Activated naive CD4-positive, alpha-beta T cell treated with anti-CD3 and anti-CD28 coated beads for 36 hours (primary cell): ENCODE measurements around the gene POLR2A. TPM values are rescaled to one million over a fixed set of nuclear protein-coding genes. Genes with fewer than 3 reads are reported as not detected.

Source experiments
- CTCF ChIA-PET: fragments of 350-600 bp; sonication (Branson Sonifier 250); formaldehyde crosslinking; loops from one replicate; lab custom pipeline; 2021; ENCODE audit warnings: antibody characterized with exemption; lab: Charles Lee
- DNase-seq: peaks from one replicate; pipeline ENCODE4 v3.0.0-alpha.2; 2020
- H3K27ac Mint-ChIP-seq: one replicate; pipeline ENCODE4 v1.8.0; 2021; ENCODE audit warnings: mild to moderate bottlenecking, mixed read lengths
- H3K27me3 Mint-ChIP-seq: one replicate; pipeline ENCODE4 v1.8.0; 2021; ENCODE audit warnings: low read depth, mixed read lengths
- H3K36me3 Mint-ChIP-seq: one replicate; pipeline ENCODE4 v1.8.0; 2021; ENCODE audit warnings: low read depth, mixed read lengths
- H3K4me1 Mint-ChIP-seq: one replicate; pipeline ENCODE4 v1.8.0; 2021; ENCODE audit warnings: low read depth, mixed read lengths
- H3K4me3 Mint-ChIP-seq: one replicate; pipeline ENCODE4 v1.8.0; 2021; ENCODE audit warnings: mild to moderate bottlenecking, moderate library complexity, mixed read lengths
- H3K9me3 Mint-ChIP-seq: one replicate; pipeline ENCODE4 v1.8.0; 2021; ENCODE audit warnings: mixed read lengths
- intact Hi-C: fragments of 100-400 bp; cut with micrococcal nuclease; formaldehyde crosslinking; loops from one replicate; pipeline ENCODE4 v1.15.1; 2023
- total RNA-seq, 2 experiments: library from RNA; stranded (reverse); gene quantifications; one replicate each; pipeline ENCODE4 v1.2.3, GENCODE V29; 2021

The POLR2A gene
- total RNA-seq, 2 experiments from 2014 or later: 204 to 205 TPM

- Mint-ChIP-seq H3K4me3 (no peak overlapping the region), H3K4me1 (peaks cover 2% of the 10 kb centered on the region), H3K9me3 (no peaks in the 10 kb centered on the region), H3K27me3 (no peaks in the 10 kb centered on the region), H3K36me3 (peaks cover 17% of the 10 kb centered on the region), H3K27ac (no peak overlapping the region)
- CTCF ChIA-PET: interaction anchor here (0.6 to 4.8 kb wide), 14 partner anchors 8 to 160 kb away, joined by 3 to 96 read pairs (median 4); partner anchors contain the start of genes FGF11, SENP3, TMEM95 and TNFSF13
- intact Hi-C loops: loop anchor here (10.0 kb wide), 1 partner anchor 169 kb away; the partner anchor contains the start of genes TP53 and WRAP53
- no peak for DNase-seq
Measured at GRCh38 chr17:7515911-7516610, 31.9 kb downstream of the POLR2A start.

GRCh38 chr17:7523033-7523432 is 38.9 kb downstream of the POLR2A start:
- Mint-ChIP-seq H3K36me3 (no peaks in the 10 kb centered on the region), H3K9me3 (peaks cover 6% of the 10 kb centered on the region), H3K4me1 (no peaks in the 10 kb centered on the region), H3K27me3 (no peaks in the 10 kb centered on the region), H3K27ac (no peak overlapping the region), H3K4me3 (no peak overlapping the region)
- intact Hi-C loops: loop anchor here (1.0 kb wide), 1 partner anchor 38 kb away; the partner anchor contains the start of gene SENP3
- CTCF ChIA-PET: interaction anchor here (0.7 to 2.6 kb wide), 12 partner anchors 8 to 322 kb away, joined by 3 to 31 read pairs (median 3); partner anchors contain the start of genes FXR2 and SENP3
- DNase-seq: peak; percentile 62

DNA sequence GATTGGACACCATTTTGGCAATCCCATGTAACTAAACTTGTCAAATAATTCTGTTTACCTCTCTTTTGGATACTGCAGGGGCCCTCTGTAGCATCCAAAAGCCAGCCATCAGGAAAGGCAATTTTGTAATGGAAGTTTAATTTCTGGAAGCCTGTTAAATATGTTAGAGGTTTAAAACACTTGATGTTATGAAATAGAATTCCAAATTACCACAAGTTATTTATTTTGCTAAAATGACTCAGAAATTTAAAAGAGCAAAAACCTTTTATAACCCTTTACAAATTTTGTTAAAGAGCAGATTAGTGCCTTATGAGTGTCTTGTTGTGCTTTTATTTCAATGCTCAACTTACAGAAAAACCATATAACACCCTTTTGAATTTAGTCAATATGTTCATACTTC is 44.7 kb downstream of the POLR2A start:
- Mint-ChIP-seq H3K9me3 (peaks cover 15% of the 10 kb centered on the region), H3K36me3 (no peaks in the 10 kb centered on the region), H3K27me3 (no peaks in the 10 kb centered on the region), H3K4me3 (no peak overlapping the region), H3K4me1 (no peaks in the 10 kb centered on the region), H3K27ac (no peak overlapping the region)
- CTCF ChIA-PET: no interaction called here
- DNase-seq: no peak
- intact Hi-C loops: no loop called here

GRCh38 chr17:7530023-7530900 is 46.1 kb downstream of the POLR2A start:
- no peaks in the 10 kb centered on the region for H3K36me3 Mint-ChIP-seq
- no peak for DNase-seq
- CTCF ChIA-PET: interaction anchor here (0.5 to 1.0 kb wide), 3 partner anchors 28 to 50 kb away, joined by 3 to 4 read pairs (median 4); no protein-coding TSS in a partner anchor
- H3K27me3 Mint-ChIP-seq: no peaks in the 10 kb centered on the region
- H3K4me3 Mint-ChIP-seq: no peak overlapping the region
- peaks cover 15% of the 10 kb centered on the region for H3K9me3 Mint-ChIP-seq
- no peaks in the 10 kb centered on the region for H3K4me1 Mint-ChIP-seq
- intact Hi-C loops: no loop called here
- no peak overlapping the region for H3K27ac Mint-ChIP-seq

DNA sequence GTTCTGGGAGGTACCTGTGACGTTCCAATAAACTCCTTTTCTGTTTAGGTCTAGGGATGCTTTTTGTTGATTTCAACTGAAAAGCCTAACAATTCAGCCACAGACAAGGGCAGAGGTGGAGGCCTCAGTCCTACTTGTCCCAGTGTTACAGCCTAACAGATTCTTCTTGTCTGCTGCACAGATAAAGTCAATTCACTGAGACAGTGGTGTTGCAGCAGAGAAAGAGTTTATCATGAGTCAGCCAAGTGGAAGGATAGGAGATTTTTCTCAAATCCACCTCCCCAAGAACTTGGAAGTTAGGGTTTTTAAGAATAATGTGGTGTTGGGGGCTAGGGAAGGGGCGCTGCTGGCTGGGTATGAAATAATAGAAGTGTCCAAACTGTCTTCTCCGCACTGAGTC is 53.9 kb downstream of the POLR2A start:
- no peak for DNase-seq
- no peaks in the 10 kb centered on the region for H3K27me3 Mint-ChIP-seq
- intact Hi-C loops: no loop called here
- H3K4me3 Mint-ChIP-seq: no peak overlapping the region
- no peaks in the 10 kb centered on the region for H3K9me3 Mint-ChIP-seq
- no peak overlapping the region for H3K27ac Mint-ChIP-seq
- H3K36me3 Mint-ChIP-seq: no peaks in the 10 kb centered on the region
- no peaks in the 10 kb centered on the region for H3K4me1 Mint-ChIP-seq
- CTCF ChIA-PET: interaction anchor here (0.8 to 1.4 kb wide), 2 partner anchors 23 to 25 kb away, joined by 3 read pairs; no protein-coding TSS in a partner anchor

DNA sequence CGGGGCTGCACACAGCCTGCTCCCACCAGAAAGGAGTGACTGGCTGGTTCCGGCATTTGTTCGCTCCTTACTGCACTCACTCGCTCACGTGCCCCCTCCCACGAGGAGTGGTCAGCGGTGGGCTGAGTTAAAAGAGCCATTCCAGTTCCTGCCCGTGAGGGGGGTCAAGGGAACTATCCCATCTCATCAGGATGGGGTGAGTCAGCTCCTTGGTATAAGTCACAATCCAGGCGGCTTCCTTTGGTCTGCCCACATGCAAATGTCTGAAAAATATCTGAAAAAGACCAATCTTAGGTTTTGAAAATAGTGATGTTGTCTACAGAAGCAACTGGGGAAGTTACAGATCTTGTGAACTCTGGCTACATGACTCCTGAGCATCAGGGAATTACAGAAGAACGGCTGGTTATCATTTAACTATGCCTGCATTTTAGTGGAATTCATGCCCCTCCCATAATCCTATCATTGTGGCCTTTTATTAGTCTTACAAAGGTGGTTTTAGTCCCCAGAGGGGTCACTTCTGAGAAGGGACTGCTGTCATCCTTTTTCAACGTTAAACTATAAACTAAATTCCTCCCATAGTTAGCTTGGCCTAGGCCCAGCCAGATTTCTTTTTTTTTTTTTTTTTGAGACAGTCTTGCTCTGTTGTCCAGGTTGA is 54.9 kb downstream of the POLR2A start:
- intact Hi-C loops: no loop called here
- Mint-ChIP-seq H3K27ac (no peak overlapping the region), H3K36me3 (no peaks in the 10 kb centered on the region), H3K27me3 (no peaks in the 10 kb centered on the region), H3K9me3 (no peaks in the 10 kb centered on the region), H3K4me1 (no peaks in the 10 kb centered on the region), H3K4me3 (no peak overlapping the region)
- CTCF ChIA-PET: no interaction called here
- no peak for DNase-seq

DNA sequence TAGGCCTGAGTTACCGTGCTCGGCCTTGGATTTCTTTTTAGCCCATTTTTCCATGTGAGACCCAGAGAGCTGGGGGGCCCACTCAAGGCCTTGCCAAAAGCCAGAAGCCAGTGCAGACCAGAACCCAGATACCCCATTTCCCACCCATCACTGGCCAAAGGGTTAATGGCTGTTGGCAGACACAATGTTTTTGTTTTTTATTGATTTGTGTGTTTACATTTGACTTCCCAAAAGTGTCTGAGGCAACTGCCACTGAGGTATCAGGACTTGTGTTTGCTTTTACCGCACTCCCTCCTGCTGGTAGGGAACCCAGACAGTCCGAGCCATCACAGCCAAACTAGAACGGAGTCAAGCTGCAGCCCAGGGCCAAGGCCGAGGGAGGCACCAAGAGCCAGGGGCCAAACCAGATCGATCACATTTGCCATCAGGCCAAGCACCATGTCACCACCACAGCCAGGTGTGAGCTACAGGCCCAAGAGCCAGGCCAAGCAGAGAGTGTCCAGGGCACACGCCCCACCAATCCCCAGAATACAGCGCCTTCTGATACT is 57.0 kb downstream of the POLR2A start:
- no peaks in the 10 kb centered on the region for H3K9me3 Mint-ChIP-seq
- DNase-seq: no peak
- no peaks in the 10 kb centered on the region for H3K4me1 Mint-ChIP-seq
- CTCF ChIA-PET: interaction anchor here (1.0 to 1.6 kb wide), 2 partner anchors 20 to 147 kb away, joined by 4 to 5 read pairs; no protein-coding TSS in a partner anchor
- no peak overlapping the region for H3K4me3 Mint-ChIP-seq
- H3K27ac Mint-ChIP-seq: no peak overlapping the region
- intact Hi-C loops: no loop called here
- H3K36me3 Mint-ChIP-seq: no peaks in the 10 kb centered on the region
- H3K27me3 Mint-ChIP-seq: no peaks in the 10 kb centered on the region

GRCh38 chr17:7544911-7545310 is 60.7 kb downstream of the POLR2A start:
- Mint-ChIP-seq H3K27me3 (no peaks in the 10 kb centered on the region), H3K27ac (no peak overlapping the region), H3K9me3 (no peaks in the 10 kb centered on the region), H3K36me3 (no peaks in the 10 kb centered on the region), H3K4me3 (no peak overlapping the region), H3K4me1 (peaks cover 14% of the 10 kb centered on the region)
- intact Hi-C loops: no loop called here
- CTCF ChIA-PET: no interaction called here
- no peak for DNase-seq

DNA sequence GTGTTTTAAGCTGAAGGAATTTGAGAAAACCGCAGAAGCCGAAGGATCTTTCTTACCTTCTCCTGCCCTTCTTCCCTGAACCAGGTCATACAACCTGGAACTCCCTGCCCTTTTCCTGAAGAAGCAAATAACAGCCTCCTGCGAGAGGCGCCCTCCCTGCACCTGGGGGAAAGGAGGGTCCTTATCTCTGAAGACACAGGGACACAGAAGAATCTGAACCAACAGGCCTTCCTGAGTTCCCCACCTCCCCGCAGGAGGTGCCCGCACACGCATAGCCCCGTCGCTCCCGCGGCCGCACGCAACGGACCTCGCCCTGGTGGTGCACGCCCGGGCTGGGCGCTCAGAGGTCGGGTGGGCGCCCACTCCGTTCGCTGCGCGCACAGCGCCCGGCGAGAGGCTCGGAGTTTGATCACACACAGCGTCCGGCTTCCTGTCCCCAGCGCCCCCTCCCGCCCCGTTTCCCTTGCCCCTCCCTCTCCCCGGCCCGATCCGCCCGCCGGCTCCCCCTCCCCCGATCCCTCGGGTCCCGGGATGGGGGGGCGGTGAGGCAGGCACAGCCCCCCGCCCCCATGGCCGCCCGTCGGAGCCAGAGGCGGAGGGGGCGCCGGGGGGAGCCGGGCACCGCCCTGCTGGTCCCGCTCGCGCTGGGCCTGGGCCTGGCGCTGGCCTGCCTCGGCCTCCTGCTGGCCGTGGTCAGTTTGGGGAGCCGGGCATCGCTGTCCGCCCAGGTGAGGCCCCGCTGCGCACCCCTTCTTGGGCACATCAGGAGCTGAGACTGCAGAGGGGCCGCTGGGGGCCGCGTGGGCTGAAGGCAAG is 64.6 kb downstream of the POLR2A start, which contains the start of gene TNFSF12:
Gene TNFSF12, plus strand, starts transcription at position 474 of the 816 bp plus-strand sequence. Its CDS starts 96 bp downstream, at position 570.
- peaks cover 47% of the 10 kb centered on the region for H3K4me1 Mint-ChIP-seq
- CTCF ChIA-PET: interaction anchor here (0.6 to 2.5 kb wide), 5 partner anchors 12 to 292 kb away, joined by 3 to 14 read pairs (median 5); no protein-coding TSS in a partner anchor

More for the DNA sequence above, 64.6 kb downstream of the POLR2A start, which contains the start of gene TNFSF12:
- peak; percentile 69 for DNase-seq
- Mint-ChIP-seq H3K36me3 (no peaks in the 10 kb centered on the region), H3K4me3 (peak within 1 kb of the TSS; percentile 77), H3K27me3 (no peaks in the 10 kb centered on the region), H3K9me3 (no peaks in the 10 kb centered on the region), H3K27ac (peak within 1 kb of the TSS; percentile 33)
- intact Hi-C loops: loop anchor here (1.0 to 2.0 kb wide), 4 partner anchors 13 to 113 kb away; partner anchors contain the start of genes POLR2A, SENP3 and TMEM102
